A673 (cell line): Measurements from ENCODE around the gene GARRE1. TPM values are rescaled to one million over a fixed set of nuclear protein-coding genes. Genes with fewer than 3 reads are reported as not detected.

Source experiments
- BruUV-seq: library from RNA; stranded (reverse); fragments of 400-500 nt; replicated peaks from 2 replicates; lab custom pipeline; 2021; lab: Mats Ljungman, UMichigan
- CTCF ChIA-PET: fragments of 300-600 bp; sonication (Branson Sonifier 250); formaldehyde crosslinking; loops from one replicate; lab custom pipeline; 2022; ENCODE audit warnings: antibody characterized with exemption; lab: Charles Lee
- POLR2A ChIA-PET: fragments of 300-600 bp; sonication (Branson Sonifier 250); formaldehyde crosslinking; loops from one replicate; lab custom pipeline; 2022; ENCODE audit warnings: antibody characterized with exemption; ENCODE audit not compliant: low non-redundant PET; lab: Charles Lee
- DNase-seq: peaks from one replicate; pipeline ENCODE4 v3.0.0-alpha.2; 2015; ENCODE audit warnings: low spot score
- H3K27ac ChIP-seq: fragments of 200-600 bp; sonication (generic); 2 replicates; pipeline ENCODE4 v1.5.1; 2016; ENCODE audit warnings: mixed run types, low read depth, mild to moderate bottlenecking, mixed read lengths, antibody characterized with exemption, low read length; ENCODE audit not compliant: poor library complexity, severe bottlenecking
- H3K27me3 ChIP-seq: fragments of 200-600 bp; sonication (generic); replicated peaks from 2 replicates; pipeline ENCODE4 v1.6.1; 2017; ENCODE audit warnings: mixed run types, low read depth, mild to moderate bottlenecking, mixed read lengths, antibody characterized with exemption, low read length; ENCODE audit not compliant: insufficient read depth, poor library complexity
- H3K36me3 ChIP-seq: fragments of 200-600 bp; sonication (generic); 2 replicates; pipeline ENCODE4 v1.6.1; 2016; ENCODE audit warnings: mixed run types, mild to moderate bottlenecking, mixed read lengths, antibody characterized with exemption, low read length; ENCODE audit not compliant: insufficient read depth, poor library complexity, severe bottlenecking
- H3K4me1 ChIP-seq: fragments of 200-600 bp; sonication (generic); 2 replicates; pipeline ENCODE4 v1.6.1; 2017; ENCODE audit warnings: mixed run types, mild to moderate bottlenecking, mixed read lengths, antibody characterized with exemption, low read length; ENCODE audit not compliant: insufficient read depth, poor library complexity, severe bottlenecking
- H3K4me3 ChIP-seq: fragments of 200-600 bp; sonication (generic); 2 replicates; pipeline ENCODE4 v1.5.1; 2016; ENCODE audit warnings: low read depth, mixed run types, mild to moderate bottlenecking, mixed read lengths, low read length; ENCODE audit not compliant: poor library complexity, severe bottlenecking
- H3K9me3 ChIP-seq: fragments of 200-600 bp; sonication (generic); 2 replicates; pipeline ENCODE4 v1.6.1; 2016; ENCODE audit warnings: mixed run types, low read depth, mild to moderate bottlenecking, mixed read lengths, antibody characterized with exemption, low read length; ENCODE audit not compliant: poor library complexity, severe bottlenecking
- EZH2 ChIP-seq: fragments of 200-600 bp; sonication (generic); IDR thresholded peaks from 2 replicates; pipeline ENCODE4 v1.6.1; 2017; ENCODE audit warnings: borderline replicate concordance, low read depth, mild to moderate bottlenecking, mixed read lengths, antibody characterized with exemption, low read length; ENCODE audit not compliant: poor library complexity, severe bottlenecking
- intact Hi-C: fragments of 100-400 bp; cut with micrococcal nuclease; formaldehyde crosslinking; loops from one replicate; pipeline ENCODE4 v1.10.0; 2022; ENCODE audit not compliant: unreplicated experiment
- total RNA-seq: library from RNA; stranded (reverse); gene quantifications from 2 replicates; pipeline ENCODE4 v1.2.3, GENCODE V29; 2021
- TF ChIP-seq, protein P1 (sequence below): fragments of 300-800, 200-600 bp; sonication (generic); conservative IDR thresholded peaks from 2 replicates; pipeline ENCODE4 v1.5.1; 2017; ENCODE audit warnings: low read depth, mild to moderate bottlenecking, antibody characterized with exemption, low read length, moderate library complexity, mixed read lengths

Gene GARRE1
- total RNA-seq, 1 experiment from 2014 or later = 21.0 TPM

DNA sequence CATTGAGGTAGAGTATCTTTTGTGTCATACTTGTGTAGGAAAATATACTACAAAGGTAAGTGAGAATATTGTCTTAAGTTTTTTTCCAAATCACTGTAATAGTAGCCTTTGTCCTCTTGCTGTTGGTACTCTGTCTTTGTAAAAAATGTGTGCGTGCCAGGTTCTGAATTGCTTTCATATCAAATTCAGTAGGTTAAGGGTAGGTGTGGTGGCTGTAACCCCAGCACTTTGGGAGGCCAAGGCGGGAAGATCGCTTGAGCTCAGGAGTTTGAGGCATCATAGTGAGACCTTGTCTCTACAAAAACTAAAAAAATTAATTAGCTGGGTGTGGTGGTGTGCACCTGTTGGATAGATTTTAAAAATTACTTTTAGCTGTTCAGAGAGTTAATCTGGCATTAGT lies 46.6 kb downstream of the GARRE1 start:
- Histone ChIP-seq H3K27me3 (no peaks in the 10 kb centered on the region), H3K4me3 (no peak overlapping the region), H3K27ac (no peak overlapping the region), H3K9me3 (no peaks in the 10 kb centered on the region), H3K4me1 (no peaks in the 10 kb centered on the region), H3K36me3 (no peaks in the 10 kb centered on the region)
- TF ChIP-seq, protein P1, sequence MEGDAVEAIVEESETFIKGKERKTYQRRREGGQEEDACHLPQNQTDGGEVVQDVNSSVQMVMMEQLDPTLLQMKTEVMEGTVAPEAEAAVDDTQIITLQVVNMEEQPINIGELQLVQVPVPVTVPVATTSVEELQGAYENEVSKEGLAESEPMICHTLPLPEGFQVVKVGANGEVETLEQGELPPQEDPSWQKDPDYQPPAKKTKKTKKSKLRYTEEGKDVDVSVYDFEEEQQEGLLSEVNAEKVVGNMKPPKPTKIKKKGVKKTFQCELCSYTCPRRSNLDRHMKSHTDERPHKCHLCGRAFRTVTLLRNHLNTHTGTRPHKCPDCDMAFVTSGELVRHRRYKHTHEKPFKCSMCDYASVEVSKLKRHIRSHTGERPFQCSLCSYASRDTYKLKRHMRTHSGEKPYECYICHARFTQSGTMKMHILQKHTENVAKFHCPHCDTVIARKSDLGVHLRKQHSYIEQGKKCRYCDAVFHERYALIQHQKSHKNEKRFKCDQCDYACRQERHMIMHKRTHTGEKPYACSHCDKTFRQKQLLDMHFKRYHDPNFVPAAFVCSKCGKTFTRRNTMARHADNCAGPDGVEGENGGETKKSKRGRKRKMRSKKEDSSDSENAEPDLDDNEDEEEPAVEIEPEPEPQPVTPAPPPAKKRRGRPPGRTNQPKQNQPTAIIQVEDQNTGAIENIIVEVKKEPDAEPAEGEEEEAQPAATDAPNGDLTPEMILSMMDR = no peak
- no peak for TF ChIP-seq EZH2
- POLR2A ChIA-PET = no interaction called here
- intact Hi-C loops = no loop called here
- no TSS peak for BruUV-seq
- no peak for DNase-seq
- CTCF ChIA-PET = no interaction called here

Other genes starting within 250 kb of the GARRE1 start
- 134 and 137 TPM in 2 replicates for gene LSM14A, start 82.0 kb upstream of the GARRE1 start, total RNA-seq
- 439 and 447 TPM in 2 replicates for gene GPI, start 110.6 kb downstream of the GARRE1 start, total RNA-seq
- 27.1 and 33.8 TPM in 2 replicates for gene PDCD2L, start 149.8 kb downstream of the GARRE1 start, total RNA-seq
- 206 and 222 TPM in 2 replicates for gene UBA2, start 173.8 kb downstream of the GARRE1 start, total RNA-seq
- gene WTIP, start 227.2 kb downstream of the GARRE1 start, total RNA-seq = 3.4 and 4.7 TPM in 2 replicates